K562 (cell line): ENCODE results near the gene SIGLEC1. TPM values are rescaled to one million over a fixed set of nuclear protein-coding genes. Genes with fewer than 3 reads are reported as not detected.

Experiments used
- ATAC-seq: fragments of 200-7000 bp; cut with Tn5 transposase; 3 replicates; pipeline ENCODE4 v1.9.1; 2020; ENCODE audit warnings: moderate library complexity
- BruUV-seq: library from RNA; stranded (reverse); fragments of 400-500 nt; replicated peaks from 2 replicates; lab custom pipeline; 2021; lab: Mats Ljungman, UMichigan
- CTCF ChIA-PET: fragments of 300-600 bp; formaldehyde crosslinking; extraction: SDS; loops from one replicate; lab custom pipeline; 2021; ENCODE audit warnings: low intra/inter-chr PET ratio; lab: Yijun Ruan, JAX
- POLR2A ChIA-PET: fragments of 300-600, 350-650 bp; sonication (Branson Sonifier 250); formaldehyde crosslinking; extraction: SDS; loops from one replicate; lab custom pipeline; 2021; ENCODE audit warnings: antibody characterized with exemption, inconsistent platforms; lab: Yijun Ruan, JAX
- DNase-seq, 4 experiments: peaks; one replicate each; pipeline versions ENCODE4 v3.0.0 to v3.0.0-alpha.2; 2011 to 2018; ENCODE audit warnings: low spot score in 3 of 4, mixed read lengths in 3 of 4; ENCODE audit errors: extremely low read depth in 1 of 4
- FAIRE-seq: peaks from 2 replicates; lab custom pipeline; 2011; peaks lifted over from hg19 to GRCh38; lab: Jason Lieb, UNC
- H2AFZ ChIP-seq: 2 replicates; pipeline ENCODE4 v1.6.0; 2011; ENCODE audit warnings: low read depth, low read length, control low read depth, inconsistent platforms
- H3K27ac ChIP-seq: fragments of 200-600 bp; 3 replicates; pipeline ENCODE4 v1.8.0; 2011; ENCODE audit warnings: low read depth, mild to moderate bottlenecking, control low read depth, inconsistent platforms, low read length, moderate library complexity, mixed read lengths; ENCODE audit errors: extremely low read depth
- H3K27me3 ChIP-seq, 2 experiments: fragments of 300-600 bp in 1 of 2; 2 replicates in 1 of 2; 3 replicates in 1 of 2; pipeline versions ENCODE4 v1.6.0 to v1.8.0; 2011; ENCODE audit warnings: inconsistent platforms in 2 of 2, low read length in 2 of 2, mild to moderate bottlenecking in 1 of 2, mixed read lengths in 1 of 2, moderate library complexity in 1 of 2; ENCODE audit not compliant: control insufficient read depth in 2 of 2, insufficient read depth in 2 of 2
- H3K36me3 ChIP-seq: fragments of 300-600 bp; 3 replicates; pipeline ENCODE4 v1.8.0; 2011; ENCODE audit warnings: mild to moderate bottlenecking, low read length, inconsistent platforms; ENCODE audit not compliant: control insufficient read depth, insufficient read depth
- H3K4me1 ChIP-seq, 2 experiments: fragments of 200-600 bp in 1 of 2; replicated peaks in 1 of 2; 2 replicates in 1 of 2; 3 replicates in 1 of 2; pipeline versions ENCODE4 v1.5.1 to v1.8.0; 2011; ENCODE audit warnings: inconsistent platforms in 2 of 2, low read length in 2 of 2, mild to moderate bottlenecking in 1 of 2, mixed read lengths in 1 of 2, moderate library complexity in 1 of 2; ENCODE audit not compliant: control insufficient read depth in 2 of 2, insufficient read depth in 2 of 2
- H3K4me2 ChIP-seq: 2 replicates; pipeline ENCODE4 v1.6.1; 2011; ENCODE audit warnings: low read length, control low read depth, inconsistent platforms, mixed read lengths; ENCODE audit not compliant: insufficient read depth
- H3K4me3 ChIP-seq: fragments of 200-600 bp; sonication (generic), shearing (Covaris generic); 2 replicates; pipeline ENCODE4 v1.5.1; 2016; ENCODE audit warnings: control low read depth, inconsistent platforms
- H3K79me2 ChIP-seq: fragments of 200-600 bp; 3 replicates; pipeline ENCODE4 v1.8.0; 2011; ENCODE audit warnings: low read length, inconsistent platforms; ENCODE audit not compliant: control insufficient read depth, insufficient read depth
- H3K9ac ChIP-seq, 2 experiments: 2 replicates each; pipeline versions ENCODE4 v1.6.0 to v1.6.1; 2011; ENCODE audit warnings: low read depth in 2 of 2, low read length in 2 of 2, control low read depth in 1 of 2, inconsistent platforms in 1 of 2, mild to moderate bottlenecking in 1 of 2, mixed read lengths in 1 of 2; ENCODE audit not compliant: insufficient read depth in 1 of 2
- H3K9me1 ChIP-seq: one replicate; pipeline ENCODE4 v1.6.0; 2011; ENCODE audit warnings: inconsistent platforms, mild to moderate bottlenecking, low read length, moderate library complexity; ENCODE audit not compliant: control insufficient read depth, insufficient read depth
- H3K9me3 ChIP-seq: replicated peaks from 2 replicates; pipeline ENCODE4 v1.5.1; 2011; ENCODE audit warnings: low read depth, low read length, inconsistent platforms; ENCODE audit not compliant: control insufficient read depth, insufficient read depth
- H4K20me1 ChIP-seq: replicated peaks from 2 replicates; pipeline ENCODE4 v1.6.1; 2011; ENCODE audit warnings: low read length, inconsistent platforms, mixed read lengths; ENCODE audit not compliant: control insufficient read depth, insufficient read depth
- GMEB1 ChIP-seq: fragments of 250-450 bp; sonication (Bioruptor Pico); IDR thresholded peaks from 2 replicates; pipeline ENCODE4 v1.4.0; 2020; ENCODE audit warnings: mild to moderate bottlenecking
- RBM22 ChIP-seq: fragments of 200-400 bp; formaldehyde crosslinking; IDR thresholded peaks from 2 replicates; pipeline ENCODE4 v1.6.1; 2018; ENCODE audit warnings: low read length, low read depth; ENCODE audit not compliant: poor library complexity, severe bottlenecking
- USF2 ChIP-seq: sonication (generic); formaldehyde crosslinking; IDR thresholded peaks from 2 replicates; pipeline ENCODE4 v1.5.0; 2020; ENCODE audit warnings: missing genetic modification reagents
- ZBED1 ChIP-seq: IDR thresholded peaks from 2 replicates; pipeline ENCODE4 v1.6.1; 2014
- ZBTB2 ChIP-seq: fragments of 450-650 bp; IDR thresholded peaks from 2 replicates; pipeline ENCODE4 v1.6.1; 2016; ENCODE audit warnings: antibody characterized with exemption
- ZNF512 ChIP-seq: IDR thresholded peaks from 2 replicates; pipeline ENCODE4 v1.6.1; 2016; ENCODE audit warnings: missing genetic modification characterization, missing compliant biosample characterization
- WGBS: fragments of 100-300 bp; shearing (Covaris generic); methylation state at CpG from one replicate; pipeline ENCODE4 v1.1.6; 2016; ENCODE audit warnings: low coverage, mixed read lengths; ENCODE audit not compliant: insufficient coverage; ENCODE audit errors: missing lambda C conversion rate; 5-methylcytosine and 5-hydroxymethylcytosine counted together
- in situ Hi-C: fragments of 300-500 bp; cut with MboI; formaldehyde crosslinking; loops from 4 replicates; pipeline ENCODE4 v1.15.0; 2018; ENCODE audit warnings: inconsistent platforms, mixed read lengths
- intact Hi-C: fragments of 100-400 bp; cut with micrococcal nuclease; formaldehyde crosslinking; loops from 2 replicates; pipeline ENCODE4 v1.14.2; 2022
- polyA plus RNA-seq, 8 experiments: library from polyadenylated mRNA; depleted of rRNA in 4 of 8; stranded (reverse) in 5 of 8; unstranded in 3 of 8; fragments of >200 nt; fragmentation: Nextera tagmentation in 2 of 8; fragmentation: Illumina TruSeq in 1 of 8; extraction: Ambion mirVana in 2 of 8; extraction: Trizol in 1 of 8; gene quantifications; 2 replicates each; pipeline versions ENCODE4 v1.2.1 to v1.2.3, GENCODE V29; 2011 to 2014; ENCODE audit warnings: inconsistent platforms in 1 of 8, missing spikeins in 1 of 8
- total RNA-seq, 7 experiments: library from RNA; depleted of rRNA in 6 of 7; stranded (reverse); fragments of >200 nt in 6 of 7; fragmentation: Illumina TruSeq in 2 of 7; extraction: Trizol in 2 of 7; gene quantifications; 2 replicates each; pipeline versions ENCODE4 v1.2.1 to v1.2.3, GENCODE V29; 2011 to 2021; ENCODE audit warnings: low replicate concordance in 1 of 7

Gene SIGLEC1
- total and polyA plus RNA-seq, 9 of the 15 experiments (the other 6 are each of a cell fraction or from before 2014, with no cell fraction given), result 0.05 to 0.07 TPM; not detected in 7

GRCh38 chr20:3731944-3732326, 19.5 kb upstream of the SIGLEC1 start:
- H3K4me3 ChIP-seq, result no peak overlapping the region
- FAIRE-seq, result no peak
- no peaks in the 10 kb centered on the region for H3K9me3 ChIP-seq
- no peak overlapping the region for H3K9ac ChIP-seq
- H3K27ac ChIP-seq, result no peak overlapping the region
- ATAC-seq, result no peak
- in situ Hi-C loops (no loop called here), intact Hi-C loops (no loop called here)
- H2AFZ ChIP-seq, result no peak overlapping the region
- H3K79me2 ChIP-seq, result no peaks in the 10 kb centered on the region
- BruUV-seq, result no TSS peak
- no peaks in the 10 kb centered on the region for H3K9me1 ChIP-seq
- ChIA-PET CTCF (no interaction called here), POLR2A (no interaction called here)
- peaks cover 4 to 34% of the 10 kb centered on the region in 2 experiments; a peak in 3 of 5 replicates for H3K27me3 ChIP-seq
- no peaks in the 10 kb centered on the region for H3K36me3 ChIP-seq
- H3K4me1 ChIP-seq, result peaks cover 8 to 13% of the 10 kb centered on the region in 2 experiments; a peak in 4 of 5 replicates
- no peak for DNase-seq
- no peaks in the 10 kb centered on the region for H4K20me1 ChIP-seq
- TF ChIP-seq ZNF512 (tag), result no peak
- TF ChIP-seq USF2, result no peak
- no peak for TF ChIP-seq RBM22
- no peak for TF ChIP-seq ZBED1
- TF ChIP-seq ZBTB2, result no peak
- TF ChIP-seq GMEB1, result no peak
- TF ChIP-seq, all 486 proteins: peak for 0
- no peak overlapping the region for H3K4me2 ChIP-seq
- 43% methylated on average over 10 of the region's 16 CpGs for WGBS
